BE2C (cell line): ENCODE measurements around the gene FGFRL1. TPM values are rescaled to one million over a fixed set of nuclear protein-coding genes. Genes with fewer than 3 reads are reported as not detected.
A peak's percentile ranks its signal among the peaks of the same experiment; 100 is the strongest.

ENCODE experiments used
- DNase-seq: peaks from one replicate; pipeline ENCODE4 v3.0.0-alpha.2; 2020
- H3K27me3 ChIP-seq: fragments of 250-450 bp; sonication (Bioruptor Pico); 2 replicates; pipeline ENCODE4 v1.5.1; 2020; ENCODE audit warnings: mild to moderate bottlenecking
- H3K36me3 ChIP-seq: fragments of 250-450 bp; sonication (Bioruptor Pico); 2 replicates; pipeline ENCODE4 v1.5.1; 2020; ENCODE audit warnings: mild to moderate bottlenecking
- H3K4me1 ChIP-seq: fragments of 250-450 bp; sonication (Bioruptor Pico); 2 replicates; pipeline ENCODE4 v1.5.1; 2020
- H3K4me3 ChIP-seq: 2 replicates; pipeline ENCODE4 v1.5.1; 2011; ENCODE audit warnings: low read depth, low read length
- H3K9me3 ChIP-seq: fragments of 250-450 bp; sonication (Bioruptor Pico); 2 replicates; pipeline ENCODE4 v1.5.1; 2020
- CTCF ChIP-seq: IDR thresholded peaks from 2 replicates; pipeline ENCODE4 v1.5.1; 2012; ENCODE audit warnings: mild to moderate bottlenecking, low read depth, low read length
- polyA plus RNA-seq: library from polyadenylated mRNA; unstranded; fragments of >200 nt; gene quantifications from one replicate; pipeline ENCODE4 v1.2.1, GENCODE V29; 2012; ENCODE audit warnings: low read depth, missing spikeins; ENCODE audit not compliant: insufficient read length, insufficient read depth

Gene FGFRL1
- 0.19 TPM for polyA plus RNA-seq

- no peaks in the 10 kb centered on the region for H3K36me3 ChIP-seq
- TF ChIP-seq CTCF = no peak
- H3K27me3 ChIP-seq = peaks cover 50% of the 10 kb centered on the region
- peak; percentile 91 for DNase-seq
- H3K4me1 ChIP-seq = no peaks in the 10 kb centered on the region; the same call in 1 of the 2 replicates
- no peak within 1 kb of the TSS for H3K4me3 ChIP-seq
- H3K9me3 ChIP-seq = no peaks in the 10 kb centered on the region
Observed at GRCh38 chr4:1011022-1011665, at the start of gene FGFRL1. FGFRL1 (plus strand) TSS chr4:1011626; CDS start chr4:1012486, 860 bp downstream.

- no peaks in the 10 kb centered on the region for H3K9me3 ChIP-seq
- H3K36me3 ChIP-seq = no peaks in the 10 kb centered on the region
- DNase-seq = peak; percentile 59
- no peak overlapping the region for H3K4me3 ChIP-seq
- peak; percentile 39 for TF ChIP-seq CTCF
- peaks cover 2% of the 10 kb centered on the region for H3K4me1 ChIP-seq
- peaks cover 66% of the 10 kb centered on the region for H3K27me3 ChIP-seq
Observed at GRCh38 chr4:962231-963208, 48.9 kb upstream of the FGFRL1 start.

GRCh38 chr4:963276-964225 lies 47.9 kb upstream of the FGFRL1 start:
- H3K4me3 ChIP-seq = no peak overlapping the region
- peaks cover 2% of the 10 kb centered on the region for H3K4me1 ChIP-seq
- H3K27me3 ChIP-seq = peaks cover 74% of the 10 kb centered on the region
- no peak for DNase-seq
- TF ChIP-seq CTCF = no peak
- H3K9me3 ChIP-seq = no peaks in the 10 kb centered on the region
- no peaks in the 10 kb centered on the region for H3K36me3 ChIP-seq

- TF ChIP-seq CTCF = no peak
- DNase-seq = no peak
- Histone ChIP-seq H3K27me3 (peaks cover 82% of the 10 kb centered on the region), H3K36me3 (no peaks in the 10 kb centered on the region), H3K9me3 (no peaks in the 10 kb centered on the region), H3K4me1 (peaks cover 2% of the 10 kb centered on the region), H3K4me3 (no peak overlapping the region)
Observed at GRCh38 chr4:964346-965025, 46.9 kb upstream of the FGFRL1 start.

- peaks cover 2% of the 10 kb centered on the region for H3K4me1 ChIP-seq
- H3K27me3 ChIP-seq = peaks cover 85% of the 10 kb centered on the region
- no peaks in the 10 kb centered on the region for H3K9me3 ChIP-seq
- no peak overlapping the region for H3K4me3 ChIP-seq
- DNase-seq = no peak
- no peak for TF ChIP-seq CTCF
- H3K36me3 ChIP-seq = no peaks in the 10 kb centered on the region
Observed at GRCh38 chr4:965048-965765, 46.2 kb upstream of the FGFRL1 start.
